ENCODE measurements around the gene DYNLRB1. TPM values are rescaled to one million over a fixed set of nuclear protein-coding genes. Genes with fewer than 3 reads are reported as not detected.
A peak's percentile ranks its signal among the peaks of the same experiment; 100 is the strongest.

DYNLRB1 gene
- total and polyA plus RNA-seq, 10 of the 15 experiments (the other 5 are each of a cell fraction or from before 2014, with no cell fraction given), result 87.9 to 313 (median 153) TPM

GRCh38 chr20:34536798-34537394 lies 20.7 kb downstream of the DYNLRB1 start (continued):
- TF ChIP-seq IRF5 (IDR thresholded peaks at IDR 0.05; ENCODE audit: borderline replicate concordance) (no peak), YY1 (IDR thresholded peaks at IDR 0.05; ENCODE audit: low read depth, low read length) (no peak), DPF2 (IDR thresholded peaks at IDR 0.05) (no peak), SMC3 (IDR thresholded peaks at IDR 0.05; ENCODE audit: borderline replicate concordance, low read length) (peak; percentile 34; the same call in 1 of the 2 replicates), RB1 (IDR thresholded peaks at IDR 0.05; ENCODE audit: borderline replicate concordance) (no peak), RAD51 (IDR thresholded peaks at IDR 0.05) (no peak), NRF1 (conservative IDR thresholded peaks at IDR 0.05; ENCODE audit: low read depth, low read length) (no peak), BMI1 (IDR thresholded peaks at IDR 0.05; ENCODE audit: borderline replicate concordance) (no peak), IRF4 (IDR thresholded peaks at IDR 0.05; ENCODE audit: low read depth, low read length) (no peak), POLR2A (IDR thresholded peaks at IDR 0.05; ENCODE audit: low read depth, low read length) (peak; percentile 47; the same call in 1 of the 2 replicates), SREBF1 (IDR thresholded peaks at IDR 0.05; ENCODE audit: low read length) (no peak), PKNOX1 (IDR thresholded peaks at IDR 0.05) (no peak), CEBPZ (IDR thresholded peaks at IDR 0.05; ENCODE audit: low read depth, low read length) (no peak), CBX5 (IDR thresholded peaks at IDR 0.05; ENCODE audit: low read depth) (no peak), TCF7 (IDR thresholded peaks at IDR 0.05; ENCODE audit: borderline replicate concordance) (no peak), CTCF (IDR thresholded peaks at IDR 0.05 in 2 of 3, conservative IDR thresholded peaks at IDR 0.05 in 1 of 3; ENCODE audit: control insufficient read depth in 2 of 3, extremely low read depth in 1 of 3, insufficient read depth in 1 of 3, low read depth in 3 of 3, low read length in 3 of 3) (peak; percentile 31 to 50 (median 35); a peak in 4 of 6 replicates), MXI1 (IDR thresholded peaks at IDR 0.05; ENCODE audit: low read depth, low read length) (no peak), MEF2A (IDR thresholded peaks at IDR 0.05; ENCODE audit: insufficient read depth, low read depth, low read length) (no peak), RCOR1 (conservative IDR thresholded peaks at IDR 0.05; ENCODE audit: low read depth, low read length) (no peak), RAD21 (IDR thresholded peaks at IDR 0.05; ENCODE audit: insufficient read depth, low read depth, low read length) (peak; percentile 57), TARDBP (IDR thresholded peaks at IDR 0.05; ENCODE audit: borderline replicate concordance) (no peak), CEBPB (IDR thresholded peaks at IDR 0.05; ENCODE audit: borderline replicate concordance in 1 of 2, low read depth in 2 of 2, low read length in 2 of 2) (no peak), POLR2AphosphoS5 (IDR thresholded peaks at IDR 0.05; ENCODE audit: low read length) (no peak)
